HepG2 (cell line): ENCODE data around the gene NPTX2. TPM values are rescaled to one million over a fixed set of nuclear protein-coding genes. Genes with fewer than 3 reads are reported as not detected.

Experiments
- ATAC-seq: fragments of 200-7000 bp; cut with Tn5 transposase; 3 replicates; pipeline ENCODE4 v1.9.1; 2020; ENCODE audit warnings: mild to moderate bottlenecking, moderate library complexity
- BruUV-seq: library from RNA; stranded (reverse); fragments of 400-500 nt; replicated peaks from 2 replicates; lab custom pipeline; 2021; lab: Mats Ljungman, UMichigan
- CTCF ChIA-PET: fragments of 300-600 bp; formaldehyde crosslinking; extraction: SDS; loops from one replicate; lab custom pipeline; 2021; ENCODE audit warnings: low total read pairs, inconsistent platforms, low intra/inter-chr PET ratio; lab: Yijun Ruan, JAX
- POLR2A ChIA-PET: fragments of 350-600 bp; sonication (Branson Sonifier 250); formaldehyde crosslinking; loops from one replicate; lab custom pipeline; 2020; ENCODE audit warnings: antibody characterized with exemption, inconsistent platforms; lab: Yijun Ruan, JAX
- DNase-seq: peaks from one replicate; pipeline ENCODE4 v3.0.0-alpha.2; 2015; ENCODE audit warnings: low spot score
- FAIRE-seq: peaks from 3 replicates; lab custom pipeline; 2011; peaks lifted over from hg19 to GRCh38; lab: Jason Lieb, UNC
- H2AFZ ChIP-seq: one replicate; pipeline ENCODE4 v1.6.1; 2011; ENCODE audit warnings: low read length, inconsistent platforms
- H3K27ac ChIP-seq: fragments of 300-600 bp; 3 replicates; pipeline ENCODE4 v1.8.0; 2011; ENCODE audit warnings: mixed run types, mild to moderate bottlenecking, mixed read lengths, low read length, inconsistent platforms; ENCODE audit not compliant: insufficient read depth; ENCODE audit errors: extremely low read length
- H3K27me3 ChIP-seq, 2 experiments: fragments of 200-600 bp in 1 of 2; 2 replicates in 1 of 2; 3 replicates in 1 of 2; pipeline versions ENCODE4 v1.6.0 to v1.8.0; 2011; ENCODE audit warnings: low read length in 2 of 2, mild to moderate bottlenecking in 2 of 2, moderate library complexity in 2 of 2, inconsistent platforms in 1 of 2; ENCODE audit not compliant: insufficient read depth in 2 of 2, control insufficient read depth in 1 of 2
- H3K36me3 ChIP-seq, 2 experiments: fragments of 200-600 bp in 1 of 2; replicated peaks in 1 of 2; 2 replicates in 1 of 2; 3 replicates in 1 of 2; pipeline versions ENCODE4 v1.5.1 to v1.8.0; 2011; ENCODE audit warnings: low read length in 2 of 2, inconsistent platforms in 1 of 2; ENCODE audit not compliant: insufficient read depth in 2 of 2, control insufficient read depth in 1 of 2
- H3K4me1 ChIP-seq: 2 replicates; pipeline ENCODE4 v1.5.1; 2012; ENCODE audit warnings: low read length, inconsistent platforms; ENCODE audit not compliant: insufficient read depth
- H3K4me2 ChIP-seq: 2 replicates; pipeline ENCODE4 v1.6.0; 2011; ENCODE audit warnings: low read depth, low read length, inconsistent platforms
- H3K4me3 ChIP-seq, 3 experiments: fragments of 200-600 bp in 1 of 3; sonication (generic), shearing (Covaris generic) in 1 of 3; replicated peaks in 1 of 3; 2 replicates each; pipeline ENCODE4 v1.5.1; 2011 to 2016; ENCODE audit warnings: low read length in 3 of 3, inconsistent platforms in 2 of 3, low read depth in 2 of 3, mild to moderate bottlenecking in 2 of 3, control low read depth in 1 of 3, mixed read lengths in 1 of 3; ENCODE audit not compliant: insufficient read depth in 1 of 3
- H3K79me2 ChIP-seq: one replicate; pipeline ENCODE4 v1.6.1; 2011; ENCODE audit warnings: low read length, inconsistent platforms; ENCODE audit not compliant: insufficient read depth
- H3K9ac ChIP-seq: 2 replicates; pipeline ENCODE4 v1.6.0; 2011; ENCODE audit warnings: mild to moderate bottlenecking, low read depth, low read length, inconsistent platforms; ENCODE audit not compliant: insufficient read depth
- H3K9me3 ChIP-seq: 2 replicates; pipeline ENCODE4 v1.5.1; 2012; ENCODE audit warnings: mild to moderate bottlenecking, low read length
- H4K20me1 ChIP-seq: 2 replicates; pipeline ENCODE4 v1.6.0; 2011; ENCODE audit warnings: inconsistent platforms, mild to moderate bottlenecking, low read length, moderate library complexity; ENCODE audit not compliant: insufficient read depth
- ATM ChIP-seq: fragments of 450-650 bp; IDR thresholded peaks from 2 replicates; pipeline ENCODE4 v1.7.1; 2017; ENCODE audit warnings: mild to moderate bottlenecking, borderline replicate concordance
- HHEX ChIP-seq: IDR thresholded peaks from 2 replicates; pipeline ENCODE4 v1.6.1; 2016; ENCODE audit warnings: control low read depth
- MIER3 ChIP-seq: IDR thresholded peaks from 2 replicates; pipeline ENCODE4 v1.6.1; 2016; ENCODE audit warnings: missing compliant biosample characterization, borderline replicate concordance
- PAF1 ChIP-seq: IDR thresholded peaks from 2 replicates; pipeline ENCODE4 v1.6.1; 2016; ENCODE audit warnings: missing genetic modification reagents, missing compliant biosample characterization
- SP1 ChIP-seq, 2 experiments: fragments of 450-650 bp in 1 of 2; sonication (generic) in 1 of 2; formaldehyde crosslinking in 1 of 2; IDR thresholded peaks; 2 replicates each; pipeline versions ENCODE4 v1.4.0 to v1.6.1; 2016 to 2020; ENCODE audit warnings: missing genetic modification reagents in 1 of 2
- SRSF1 ChIP-seq: fragments of 200-400 bp; formaldehyde crosslinking; optimal IDR thresholded peaks from 2 replicates; pipeline ENCODE3; 2017; ENCODE audit warnings: mild to moderate bottlenecking, low read depth, low read length, moderate library complexity
- SSRP1 ChIP-seq: IDR thresholded peaks from 2 replicates; pipeline ENCODE4 v1.6.1; 2016; ENCODE audit warnings: control low read depth
- TCF7 ChIP-seq: sonication (generic); IDR thresholded peaks from 2 replicates; pipeline ENCODE4 v1.6.1; 2016; ENCODE audit warnings: antibody characterized with exemption, low read depth
- TFE3 ChIP-seq: IDR thresholded peaks from 2 replicates; pipeline ENCODE4 v1.6.1; 2016
- ZNF230 ChIP-seq: sonication (generic); formaldehyde crosslinking; IDR thresholded peaks from 2 replicates; pipeline ENCODE4 v1.4.0; 2020; ENCODE audit warnings: mild to moderate bottlenecking, missing genetic modification reagents
- ZNF580 ChIP-seq: IDR thresholded peaks from 2 replicates; pipeline ENCODE4 v1.6.1; 2016; ENCODE audit warnings: low read depth, borderline replicate concordance
- ZNF652 ChIP-seq: IDR thresholded peaks from 2 replicates; pipeline ENCODE4 v1.6.1; 2016; ENCODE audit warnings: low read depth, borderline replicate concordance
- ZNF709 ChIP-seq: sonication (generic); formaldehyde crosslinking; IDR thresholded peaks from 2 replicates; pipeline ENCODE4 v1.5.0; 2020; ENCODE audit warnings: mild to moderate bottlenecking, missing genetic modification reagents
- ZNF775 ChIP-seq: sonication (generic); formaldehyde crosslinking; IDR thresholded peaks from 2 replicates; pipeline ENCODE4 v1.4.0; 2020; ENCODE audit warnings: missing genetic modification reagents, mild to moderate bottlenecking, moderate library complexity, borderline replicate concordance
- WGBS: methylation state at CpG from one replicate; pipeline ENCODE4 v1.1.6; 2017; ENCODE audit warnings: low lambda C conversion rate; 5-methylcytosine and 5-hydroxymethylcytosine counted together
- in situ Hi-C: cut with HindIII; loops from 2 replicates; pipeline ENCODE4 v1.10.0; 2017; ENCODE audit warnings: low pct_unique_long_range_greater_than_20kb; ENCODE audit not compliant: extremely low pct_ligation_motif_present
- intact Hi-C: fragments of 100-400 bp; cut with micrococcal nuclease; formaldehyde crosslinking; loops from one replicate; pipeline ENCODE4 v1.10.0; 2022; ENCODE audit not compliant: unreplicated experiment
- polyA plus RNA-seq, 8 experiments: library from polyadenylated mRNA; depleted of rRNA in 3 of 8; stranded (reverse) in 7 of 8; unstranded in 1 of 8; fragments of >200 nt; fragmentation: Illumina TruSeq in 4 of 8; extraction: Trizol in 4 of 8; gene quantifications; 2 replicates each; pipeline versions ENCODE4 v1.2.1 to v1.2.3, GENCODE V29; 2011 to 2016; ENCODE audit warnings: low read depth in 4 of 8, missing spikeins in 1 of 8, mixed read lengths in 1 of 8; ENCODE audit not compliant: insufficient read depth in 1 of 8
- total RNA-seq, 5 experiments: library from RNA; depleted of rRNA; stranded (reverse); fragments of >200 nt; fragmentation: Illumina TruSeq; extraction: Trizol; gene quantifications; 2 replicates each; pipeline ENCODE4 v1.2.3, GENCODE V29; 2016; ENCODE audit warnings: low read depth in 1 of 5
- TF ChIP-seq, protein P1 (sequence below): sonication (generic); formaldehyde crosslinking; IDR thresholded peaks from 2 replicates; pipeline ENCODE4 v1.5.0; 2020; ENCODE audit warnings: mild to moderate bottlenecking, missing genetic modification reagents
- TF ChIP-seq, protein P2 (sequence below), 2 experiments: sonication (generic) in 1 of 2; formaldehyde crosslinking in 1 of 2; IDR thresholded peaks; 2 replicates each; pipeline versions ENCODE4 v1.4.0 to v1.6.1; 2018 to 2020; ENCODE audit warnings: missing genetic modification reagents in 2 of 2, borderline replicate concordance in 1 of 2, low read depth in 1 of 2, mild to moderate bottlenecking in 1 of 2, missing biosample characterization in 1 of 2

NPTX2 gene
- total and polyA plus RNA-seq, 2 of the 13 experiments (the other 11 are each of a cell fraction or from before 2014, with no cell fraction given): not detected

- Histone ChIP-seq H3K36me3 (no peaks in the 10 kb centered on the region), H3K79me2 (no peaks in the 10 kb centered on the region), H3K4me1 (peaks cover 17% of the 10 kb centered on the region), H3K27ac (no peak overlapping the region), H2AFZ (no peak overlapping the region), H3K4me2 (no peak overlapping the region), H3K27me3 (peaks cover 4 to 58% of the 10 kb centered on the region in 2 experiments; a peak in 3 of 5 replicates), H4K20me1 (no peaks in the 10 kb centered on the region)
- FAIRE-seq (no peak), DNase-seq (no peak)
- in situ Hi-C loops: no loop called here
- BruUV-seq: no TSS peak
- 36% methylated on average over 3 of the region's 9 CpGs for WGBS
- TF ChIP-seq SP1 (IDR thresholded peaks at IDR 0.05) (no peak), SP1 (CRISPR knock-in tag; IDR thresholded peaks at IDR 0.05) (no peak), SRSF1 (no peak), TFE3 (CRISPR knock-in tag) (no peak), TCF7 (no peak), PAF1 (CRISPR knock-in tag) (no peak), ZNF652 (CRISPR knock-in tag) (no peak), ZNF709 (CRISPR knock-in tag) (no peak), SSRP1 (no peak), ATM (no peak), MIER3 (no peak), ZNF775 (no peak), ZNF580 (no peak), HHEX (CRISPR knock-in tag) (no peak), ZNF230 (CRISPR knock-in tag) (no peak)
- TF ChIP-seq, protein P1, sequence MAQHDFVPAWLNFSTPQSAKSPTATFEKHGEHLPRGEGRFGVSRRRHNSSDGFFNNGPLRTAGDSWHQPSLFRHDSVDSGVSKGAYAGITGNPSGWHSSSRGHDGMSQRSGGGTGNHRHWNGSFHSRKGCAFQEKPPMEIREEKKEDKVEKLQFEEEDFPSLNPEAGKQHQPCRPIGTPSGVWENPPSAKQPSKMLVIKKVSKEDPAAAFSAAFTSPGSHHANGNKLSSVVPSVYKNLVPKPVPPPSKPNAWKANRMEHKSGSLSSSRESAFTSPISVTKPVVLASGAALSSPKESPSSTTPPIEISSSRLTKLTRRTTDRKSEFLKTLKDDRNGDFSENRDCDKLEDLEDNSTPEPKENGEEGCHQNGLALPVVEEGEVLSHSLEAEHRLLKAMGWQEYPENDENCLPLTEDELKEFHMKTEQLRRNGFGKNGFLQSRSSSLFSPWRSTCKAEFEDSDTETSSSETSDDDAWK (CRISPR knock-in tag): no peak
- TF ChIP-seq, protein P2, sequence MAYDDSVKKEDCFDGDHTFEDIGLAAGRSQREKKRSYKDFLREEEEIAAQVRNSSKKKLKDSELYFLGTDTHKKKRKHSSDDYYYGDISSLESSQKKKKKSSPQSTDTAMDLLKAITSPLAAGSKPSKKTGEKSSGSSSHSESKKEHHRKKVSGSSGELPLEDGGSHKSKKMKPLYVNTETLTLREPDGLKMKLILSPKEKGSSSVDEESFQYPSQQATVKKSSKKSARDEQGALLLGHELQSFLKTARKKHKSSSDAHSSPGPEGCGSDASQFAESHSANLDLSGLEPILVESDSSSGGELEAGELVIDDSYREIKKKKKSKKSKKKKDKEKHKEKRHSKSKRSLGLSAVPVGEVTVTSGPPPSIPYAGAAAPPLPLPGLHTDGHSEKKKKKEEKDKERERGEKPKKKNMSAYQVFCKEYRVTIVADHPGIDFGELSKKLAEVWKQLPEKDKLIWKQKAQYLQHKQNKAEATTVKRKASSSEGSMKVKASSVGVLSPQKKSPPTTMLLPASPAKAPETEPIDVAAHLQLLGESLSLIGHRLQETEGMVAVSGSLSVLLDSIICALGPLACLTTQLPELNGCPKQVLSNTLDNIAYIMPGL (CRISPR knock-in tag; IDR thresholded peaks at IDR 0.05; ENCODE audit: borderline replicate concordance in 1 of 2, low read depth in 1 of 2): no peak
- TF ChIP-seq, all 625 proteins: peak for 0
- intact Hi-C loops: no loop called here
- ATAC-seq: no peak
- Histone ChIP-seq H3K4me3 (no peak overlapping the region), H3K9ac (no peak overlapping the region), H3K9me3 (no peaks in the 10 kb centered on the region)
- ChIA-PET POLR2A (no interaction called here), CTCF (no interaction called here)
Measured at GRCh38 chr7:98622926-98623325, 5.8 kb downstream of the NPTX2 start.
